SJSA1 (cell line): ENCODE data around the gene DHX30. TPM values are rescaled to one million over a fixed set of nuclear protein-coding genes. Genes with fewer than 3 reads are reported as not detected.
A peak's percentile ranks its signal among the peaks of the same experiment; 100 is the strongest.
"Not testable (repeated sequence)": the region's sequence is repeated elsewhere in the genome, so short reads cannot be mapped to it uniquely, and the experiment has no call there.

ENCODE experiments used
- DNase-seq, 2 experiments: peaks; one replicate each; pipeline ENCODE4 v3.0.0-alpha.2; 2015 to 2020; ENCODE audit warnings: low spot score in 2 of 2, low read depth in 1 of 2
- H3K27ac ChIP-seq: fragments of 250-450 bp; sonication (Bioruptor Pico); 2 replicates; pipeline ENCODE4 v1.5.1; 2020; ENCODE audit warnings: mild to moderate bottlenecking, moderate library complexity
- H3K27me3 ChIP-seq: fragments of 250-450 bp; sonication (Bioruptor Pico); replicated peaks from 2 replicates; pipeline ENCODE4 v1.5.1; 2020; ENCODE audit warnings: mild to moderate bottlenecking, moderate library complexity
- H3K36me3 ChIP-seq: fragments of 250-450 bp; sonication (Bioruptor Pico); 2 replicates; pipeline ENCODE4 v1.5.1; 2020; ENCODE audit warnings: mild to moderate bottlenecking
- H3K4me1 ChIP-seq: fragments of 250-450 bp; sonication (Bioruptor Pico); replicated peaks from 2 replicates; pipeline ENCODE4 v1.6.1; 2021; ENCODE audit warnings: mild to moderate bottlenecking
- H3K4me3 ChIP-seq: fragments of 250-450 bp; sonication (Bioruptor Pico); 2 replicates; pipeline ENCODE4 v1.5.1; 2020; ENCODE audit warnings: mild to moderate bottlenecking
- H3K9me3 ChIP-seq: fragments of 250-450 bp; sonication (Bioruptor Pico); replicated peaks from 2 replicates; pipeline ENCODE4 v1.5.1; 2020; ENCODE audit warnings: mild to moderate bottlenecking
- total RNA-seq: library from RNA; depleted of rRNA; stranded (reverse); fragments of >200 nt; shearing (Covaris generic); gene quantifications from 2 replicates; pipeline ENCODE4 v1.2.3, GENCODE V29; 2014; rRNA removed

The DHX30 gene
- total RNA-seq, result 45.0 and 70.6 TPM in 2 replicates

GRCh38 chr3:47802734-47803479, at the start of gene DHX30:
DHX30 (plus strand) TSS chr3:47803138; CDS start chr3:47810684, 7,546 bp downstream.
- no peaks in the 10 kb centered on the region for H3K27me3 ChIP-seq
- peak within 1 kb of the TSS; percentile 97 for H3K27ac ChIP-seq
- peak within 1 kb of the TSS; percentile 74 for H3K4me3 ChIP-seq
- peaks cover 13% of the 10 kb centered on the region for H3K4me1 ChIP-seq
- peaks cover 11% of the 10 kb centered on the region; the same call in 1 of the 2 replicates for H3K36me3 ChIP-seq
- peak; percentile 79 to 86 for DNase-seq
- H3K9me3 ChIP-seq, result no peaks in the 10 kb centered on the region

- no peak overlapping the region for H3K4me3 ChIP-seq
- no peak for DNase-seq
- no peak overlapping the region for H3K27ac ChIP-seq
- no peaks in the 10 kb centered on the region for H3K9me3 ChIP-seq
- H3K36me3 ChIP-seq, result peaks cover 9% of the 10 kb centered on the region; the same call in 1 of the 2 replicates
- no peaks in the 10 kb centered on the region for H3K4me1 ChIP-seq
- H3K27me3 ChIP-seq, result no peaks in the 10 kb centered on the region
Measured at GRCh38 chr3:47758261-47759025, 44.5 kb upstream of the DHX30 start.

DNA sequence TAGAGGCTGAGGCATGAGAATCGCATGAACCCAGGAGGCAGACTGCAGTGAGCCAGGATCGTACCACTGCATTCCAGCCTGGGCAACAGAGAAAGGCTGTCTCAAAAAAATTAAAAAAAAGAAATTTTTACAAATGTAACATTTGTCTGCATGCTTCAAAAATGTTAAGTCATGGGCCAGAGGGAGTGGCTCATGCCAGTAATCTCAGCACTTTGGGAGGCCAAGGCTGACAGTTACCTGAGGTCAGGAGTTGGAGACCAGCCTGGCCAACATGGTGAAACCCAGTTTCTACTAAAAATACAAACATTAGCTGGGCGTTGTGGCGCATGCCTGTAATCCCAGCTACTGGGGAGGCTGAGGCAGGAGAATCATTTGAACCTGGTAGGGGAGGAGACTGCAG, 42.7 kb upstream of the DHX30 start:
- not testable (repeated sequence) for H3K4me3 ChIP-seq, H3K27me3 ChIP-seq, DNase-seq, H3K9me3 ChIP-seq, H3K27ac ChIP-seq, H3K4me1 ChIP-seq
- H3K36me3 ChIP-seq, result peaks cover 13% of the 10 kb centered on the region

GRCh38 chr3:47761046-47761445, 41.9 kb upstream of the DHX30 start:
- Histone ChIP-seq H3K4me3 (no peak overlapping the region), H3K27ac (no peak overlapping the region), H3K9me3 (no peaks in the 10 kb centered on the region), H3K4me1 (no peaks in the 10 kb centered on the region), H3K36me3 (peaks cover 15% of the 10 kb centered on the region), H3K27me3 (no peaks in the 10 kb centered on the region)
- DNase-seq, result no peak

- H3K27me3 ChIP-seq, result no peaks in the 10 kb centered on the region
- H3K4me1 ChIP-seq, result no peaks in the 10 kb centered on the region
- peaks cover 20% of the 10 kb centered on the region for H3K36me3 ChIP-seq
- no peak for DNase-seq
- H3K9me3 ChIP-seq, result no peaks in the 10 kb centered on the region
- no peak overlapping the region for H3K4me3 ChIP-seq
- H3K27ac ChIP-seq, result no peak overlapping the region
Measured at GRCh38 chr3:47762233-47762632, 40.7 kb upstream of the DHX30 start.

GRCh38 chr3:47766186-47766585, 36.8 kb upstream of the DHX30 start:
- no peak overlapping the region for H3K4me3 ChIP-seq

DNA sequence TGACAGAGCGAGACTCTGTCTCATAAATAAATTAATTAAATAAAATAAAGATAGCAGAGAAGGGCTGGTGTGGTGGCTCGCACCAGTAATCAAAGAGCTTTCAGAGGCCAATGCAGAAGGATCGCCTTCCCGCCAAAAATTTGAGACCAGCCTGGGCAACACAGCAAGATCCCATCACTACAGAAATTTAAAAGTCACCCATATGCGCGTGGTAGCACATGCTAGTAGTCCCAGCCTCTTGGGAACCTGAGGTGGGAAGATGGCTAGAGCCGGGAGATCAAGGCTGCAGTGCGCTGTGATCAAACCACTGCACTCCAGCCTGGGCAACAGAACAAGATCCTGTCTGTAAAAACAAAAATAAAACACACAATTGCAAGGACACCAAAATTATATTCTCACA, 30.9 kb upstream of the DHX30 start:
- Histone ChIP-seq H3K4me3 (no peak overlapping the region), H3K27ac (no peak overlapping the region), H3K27me3 (no peaks in the 10 kb centered on the region), H3K9me3 (no peaks in the 10 kb centered on the region), H3K4me1 (no peaks in the 10 kb centered on the region), H3K36me3 (peaks cover 15% of the 10 kb centered on the region)
- DNase-seq, result no peak

More at GRCh38 chr3:47766186-47766585, 36.8 kb upstream of the DHX30 start:
- Histone ChIP-seq H3K27me3 (no peaks in the 10 kb centered on the region), H3K36me3 (peaks cover 24% of the 10 kb centered on the region), H3K27ac (no peak overlapping the region), H3K4me1 (no peaks in the 10 kb centered on the region), H3K9me3 (no peaks in the 10 kb centered on the region)
- DNase-seq, result no peak

- Histone ChIP-seq H3K4me3 (no peak overlapping the region), H3K4me1 (no peaks in the 10 kb centered on the region), H3K9me3 (no peaks in the 10 kb centered on the region), H3K27me3 (no peaks in the 10 kb centered on the region), H3K27ac (no peak overlapping the region), H3K36me3 (peaks cover 15% of the 10 kb centered on the region)
- DNase-seq, result no peak
Measured at GRCh38 chr3:47772788-47773187, 30.1 kb upstream of the DHX30 start.

GRCh38 chr3:47778746-47779145, 24.2 kb upstream of the DHX30 start:
- Histone ChIP-seq H3K36me3 (peaks cover 10% of the 10 kb centered on the region), H3K9me3 (no peaks in the 10 kb centered on the region), H3K4me1 (peaks cover 5% of the 10 kb centered on the region; the same call in 1 of the 2 replicates), H3K4me3 (no peak overlapping the region), H3K27me3 (no peaks in the 10 kb centered on the region), H3K27ac (no peak overlapping the region)
- no peak for DNase-seq

- Histone ChIP-seq H3K36me3 (peaks cover 10% of the 10 kb centered on the region), H3K4me1 (peaks cover 5% of the 10 kb centered on the region; the same call in 1 of the 2 replicates), H3K27me3 (no peaks in the 10 kb centered on the region), H3K27ac (peak overlapping the region; percentile 92), H3K4me3 (peak overlapping the region; percentile 95), H3K9me3 (no peaks in the 10 kb centered on the region)
- peak; percentile 48 to 63 for DNase-seq
Measured at GRCh38 chr3:47780741-47781684, 21.9 kb upstream of the DHX30 start.

GRCh38 chr3:47781685-47782445, 21.1 kb upstream of the DHX30 start, which contains the start of gene SMARCC1:
SMARCC1 (minus strand) TSS chr3:47781893; CDS start chr3:47781797, 96 bp downstream.
- Histone ChIP-seq H3K27me3 (no peaks in the 10 kb centered on the region), H3K36me3 (peaks cover 10% of the 10 kb centered on the region), H3K4me3 (peak within 1 kb of the TSS; percentile 95), H3K27ac (peak within 1 kb of the TSS; percentile 92), H3K9me3 (no peaks in the 10 kb centered on the region), H3K4me1 (peaks cover 5% of the 10 kb centered on the region; the same call in 1 of the 2 replicates)
- DNase-seq, result peak; percentile 89 to 97

DNA sequence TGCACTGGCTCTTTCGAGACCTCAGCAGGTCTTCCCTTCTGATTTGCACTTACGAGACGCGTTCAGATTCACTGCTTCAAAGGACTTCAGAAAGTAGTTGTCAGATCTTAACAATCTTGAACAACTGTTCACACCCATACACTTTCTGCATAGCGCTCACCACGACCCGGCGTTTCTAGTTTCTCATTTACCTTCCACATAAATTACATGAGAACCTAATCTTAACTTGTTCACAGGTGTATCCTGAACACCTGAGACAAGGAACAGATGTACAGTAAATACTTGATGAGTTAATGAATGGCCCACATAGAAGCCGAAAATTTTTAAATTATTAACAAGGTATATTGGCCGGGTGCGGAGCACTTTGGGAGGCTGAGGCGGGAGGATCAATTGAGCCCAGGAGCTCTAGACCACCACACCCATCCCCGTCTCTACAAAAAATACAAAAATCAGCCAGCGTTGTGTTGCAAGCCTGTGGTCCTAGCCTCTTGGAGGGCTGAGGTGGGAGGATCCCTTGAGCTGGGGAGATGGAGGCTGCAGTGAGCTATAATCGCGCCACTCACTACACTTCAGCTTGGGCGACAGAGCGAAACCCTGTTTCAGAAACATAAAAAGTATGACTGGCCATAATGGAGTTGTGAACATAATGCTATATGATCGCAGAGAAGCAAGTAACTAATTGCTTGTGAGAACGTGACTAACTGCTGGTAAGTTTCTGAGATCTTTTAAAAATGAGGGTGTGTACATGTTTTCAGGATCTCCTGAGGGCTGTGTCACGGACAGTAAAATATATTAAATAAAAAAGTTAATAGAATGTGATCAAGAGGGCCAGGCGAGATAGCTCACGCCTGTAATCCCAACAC, 20.3 kb upstream of the DHX30 start:
- no peaks in the 10 kb centered on the region for H3K9me3 ChIP-seq
- H3K4me3 ChIP-seq, result peak overlapping the region; percentile 95
- H3K27me3 ChIP-seq, result no peaks in the 10 kb centered on the region
- peak overlapping the region; percentile 92 for H3K27ac ChIP-seq
- peaks cover 5% of the 10 kb centered on the region; the same call in 1 of the 2 replicates for H3K4me1 ChIP-seq
- DNase-seq, result no peak
- peaks cover 10% of the 10 kb centered on the region for H3K36me3 ChIP-seq
